HEK293T (cell line): ENCODE data around the gene L1CAM.

Experiments
- CTCF ChIA-PET: fragments of 350-600 bp; formaldehyde crosslinking; extraction: SDS; loops from one replicate; lab custom pipeline; 2021; ENCODE audit warnings: antibody characterized with exemption, inconsistent platforms; lab: Yijun Ruan, JAX
- POLR2A ChIA-PET: fragments of 350-600 bp; formaldehyde crosslinking; extraction: SDS; loops from one replicate; lab custom pipeline; 2020; ENCODE audit warnings: antibody characterized with exemption, inconsistent platforms; lab: Yijun Ruan, JAX
- DNase-seq: peaks from one replicate; pipeline ENCODE4 v3.0.0; 2012; ENCODE audit warnings: mixed read lengths; ENCODE audit errors: extremely low spot score
- ARNT ChIP-seq: fragments of 450-650 bp; IDR thresholded peaks from 2 replicates; pipeline ENCODE4 v1.6.1; 2017; ENCODE audit warnings: mild to moderate bottlenecking
- BHLHE40 ChIP-seq: fragments of 450-650 bp; IDR thresholded peaks from 2 replicates; pipeline ENCODE4 v1.6.1; 2016; ENCODE audit warnings: mild to moderate bottlenecking, moderate library complexity, borderline replicate concordance
- CTBP1 ChIP-seq: fragments of 450-650 bp; IDR thresholded peaks from 2 replicates; pipeline ENCODE4 v1.6.1; 2016; ENCODE audit warnings: borderline replicate concordance
- ELF4 ChIP-seq: fragments of 450-650 bp; IDR thresholded peaks from 2 replicates; pipeline ENCODE4 v1.6.1; 2017; ENCODE audit warnings: antibody characterized with exemption
- FOXA1 ChIP-seq: fragments of 450-650 bp; IDR thresholded peaks from 2 replicates; pipeline ENCODE4 v1.6.1; 2016; ENCODE audit warnings: mild to moderate bottlenecking
- FOXK2 ChIP-seq: fragments of 450-650 bp; IDR thresholded peaks from 2 replicates; pipeline ENCODE4 v1.6.1; 2016; ENCODE audit warnings: mild to moderate bottlenecking
- FOXM1 ChIP-seq: fragments of 450-650 bp; IDR thresholded peaks from 2 replicates; pipeline ENCODE4 v1.6.1; 2017; ENCODE audit warnings: mild to moderate bottlenecking, borderline replicate concordance
- HDGF ChIP-seq: fragments of 450-650 bp; IDR thresholded peaks from 2 replicates; pipeline ENCODE4 v1.6.1; 2017; ENCODE audit warnings: antibody characterized with exemption, borderline replicate concordance
- L3MBTL2 ChIP-seq: fragments of 450-650 bp; conservative IDR thresholded peaks from 2 replicates; pipeline ENCODE4 v1.6.1; 2016; ENCODE audit warnings: mild to moderate bottlenecking
- LEF1 ChIP-seq: fragments of 450-650 bp; IDR thresholded peaks from 2 replicates; pipeline ENCODE4 v1.6.1; 2017; ENCODE audit warnings: mild to moderate bottlenecking, borderline replicate concordance
- NFRKB ChIP-seq: fragments of 450-650 bp; IDR thresholded peaks from 2 replicates; pipeline ENCODE4 v1.6.1; 2016; ENCODE audit warnings: mild to moderate bottlenecking, moderate library complexity
- PKNOX1 ChIP-seq: fragments of 450-650 bp; IDR thresholded peaks from 2 replicates; pipeline ENCODE4 v1.6.1; 2016
- SP1 ChIP-seq: fragments of 450-650 bp; IDR thresholded peaks from 2 replicates; pipeline ENCODE4 v1.6.1; 2017
- SUZ12 ChIP-seq: fragments of 450-650 bp; IDR thresholded peaks from 2 replicates; pipeline ENCODE4 v1.6.1; 2016; ENCODE audit warnings: mild to moderate bottlenecking
- TARDBP ChIP-seq: fragments of 450-650 bp; IDR thresholded peaks from 2 replicates; pipeline ENCODE4 v1.6.1; 2016
- ZNF384 ChIP-seq: fragments of 450-650 bp; IDR thresholded peaks from 2 replicates; pipeline ENCODE4 v1.6.1; 2016

L1CAM gene

GRCh38 chrX:153909024-153909979, 23.3 kb upstream of the L1CAM start:
- ChIA-PET CTCF (interaction anchor here (0.6 to 5.9 kb wide), 2 partner anchors 13 to 165 kb away, joined by 3 to 42 read pairs; no protein-coding TSS in a partner anchor), POLR2A (interaction anchor here (1.2 to 1.5 kb wide), 2 partner anchors 14 kb away, joined by 3 to 4 read pairs; no protein-coding TSS in a partner anchor)
- peak; percentile 44 for DNase-seq
- TF ChIP-seq FOXK2 (no peak), ELF4 (no peak), HDGF (no peak), SUZ12 (no peak), ZNF384 (no peak), NFRKB (no peak), ARNT (no peak), L3MBTL2 (no peak)

DNA sequence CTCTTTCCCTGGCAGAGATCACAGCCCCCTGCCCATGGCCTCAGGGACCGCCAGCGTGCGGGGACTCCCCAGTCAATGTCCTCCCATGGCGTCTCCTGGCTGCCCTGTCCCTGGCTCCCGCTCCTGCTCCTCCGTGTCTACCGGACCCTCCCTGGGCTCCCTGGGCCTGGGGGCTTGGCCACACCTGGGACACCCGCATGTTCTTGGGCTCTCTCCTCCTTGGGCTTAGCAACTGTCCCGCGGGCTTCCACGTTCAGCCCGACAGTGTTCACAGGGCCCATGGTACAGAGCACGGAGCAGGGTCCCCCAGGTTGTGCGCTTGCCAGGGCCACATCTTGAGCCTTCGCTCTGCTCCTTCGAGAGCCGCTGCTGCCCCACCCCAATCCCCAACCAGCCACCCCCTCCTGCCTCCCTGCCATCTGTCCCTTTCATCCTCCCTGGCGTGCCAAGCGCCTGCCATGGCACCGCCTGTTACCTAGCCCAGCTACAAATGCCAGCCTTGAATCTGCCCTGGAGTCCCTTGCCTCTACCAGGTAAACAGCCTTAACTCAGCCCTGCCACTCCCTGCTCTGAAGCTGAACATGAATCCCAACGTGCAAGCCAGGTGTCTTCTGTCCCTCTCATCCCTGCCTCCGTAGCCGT, 22.4 kb upstream of the L1CAM start:
- ChIA-PET POLR2A (interaction anchor here (1.2 to 1.4 kb wide), 2 partner anchors 15 to 19 kb away, joined by 3 to 4 read pairs; no protein-coding TSS in a partner anchor), CTCF (interaction anchor here (0.6 to 5.9 kb wide), 3 partner anchors 14 to 164 kb away, joined by 3 to 42 read pairs (median 3); no protein-coding TSS in a partner anchor)
- TF ChIP-seq FOXA1 (no peak), SUZ12 (no peak), TARDBP (no peak), FOXK2 (no peak), CTBP1 (no peak), LEF1 (no peak), FOXM1 (no peak), NFRKB (no peak), ARNT (no peak)
- no peak for DNase-seq

DNA sequence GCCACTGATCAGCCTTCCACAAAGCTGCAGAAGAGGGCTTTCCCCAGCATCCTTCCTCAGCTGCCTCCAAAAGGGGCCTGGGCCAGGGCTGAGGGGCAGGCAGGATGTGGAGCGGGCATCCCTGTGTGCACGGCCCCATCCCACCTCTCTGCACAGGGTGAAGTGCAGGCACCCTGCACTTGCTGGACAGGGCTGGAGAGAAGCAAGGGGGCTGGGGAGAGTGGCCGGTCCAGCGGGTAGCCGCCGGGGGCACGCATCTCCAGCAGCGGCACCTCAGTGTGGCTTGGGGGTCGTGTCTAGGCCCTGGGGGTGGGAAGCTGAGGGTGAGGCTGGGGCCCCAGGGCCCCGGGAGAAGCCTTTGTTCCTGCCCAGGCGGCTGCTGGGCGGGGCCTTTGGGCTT, 21.5 kb upstream of the L1CAM start:
- POLR2A ChIA-PET = interaction anchor here (0.9 to 1.4 kb wide), 3 partner anchors 17 to 113 kb away, joined by 3 to 4 read pairs (median 4); partner anchors contain the start of genes IDH3G and SSR4
- DNase-seq = no peak
- CTCF ChIA-PET = interaction anchor here (0.7 to 1.0 kb wide), 2 partner anchors 20 to 29 kb away, joined by 3 read pairs; no protein-coding TSS in a partner anchor
- TF ChIP-seq BHLHE40 = no peak
- no peak for TF ChIP-seq L3MBTL2
- no peak for TF ChIP-seq FOXA1
- no peak for TF ChIP-seq PKNOX1
- TF ChIP-seq ARNT = no peak
- no peak for TF ChIP-seq NFRKB
- no peak for TF ChIP-seq ELF4
- no peak for TF ChIP-seq FOXK2
- TF ChIP-seq FOXM1 = no peak

GRCh38 chrX:153906126-153906917, 20.3 kb upstream of the L1CAM start:
- POLR2A ChIA-PET = interaction anchor here (1.2 kb wide), 1 partner anchor 112 kb away, joined by 4 read pairs; the partner anchor contains the start of genes IDH3G and SSR4
- DNase-seq = no peak
- no peak for TF ChIP-seq HDGF
- TF ChIP-seq FOXK2 = no peak
- TF ChIP-seq NFRKB = no peak
- TF ChIP-seq ARNT = no peak
- TF ChIP-seq SUZ12 = no peak
- no peak for TF ChIP-seq SP1
- TF ChIP-seq ZNF384 = no peak
- TF ChIP-seq CTBP1 = no peak
- CTCF ChIA-PET = interaction anchor here (1.0 kb wide), 1 partner anchor 21 kb away, joined by 3 read pairs; no protein-coding TSS in a partner anchor

DNA sequence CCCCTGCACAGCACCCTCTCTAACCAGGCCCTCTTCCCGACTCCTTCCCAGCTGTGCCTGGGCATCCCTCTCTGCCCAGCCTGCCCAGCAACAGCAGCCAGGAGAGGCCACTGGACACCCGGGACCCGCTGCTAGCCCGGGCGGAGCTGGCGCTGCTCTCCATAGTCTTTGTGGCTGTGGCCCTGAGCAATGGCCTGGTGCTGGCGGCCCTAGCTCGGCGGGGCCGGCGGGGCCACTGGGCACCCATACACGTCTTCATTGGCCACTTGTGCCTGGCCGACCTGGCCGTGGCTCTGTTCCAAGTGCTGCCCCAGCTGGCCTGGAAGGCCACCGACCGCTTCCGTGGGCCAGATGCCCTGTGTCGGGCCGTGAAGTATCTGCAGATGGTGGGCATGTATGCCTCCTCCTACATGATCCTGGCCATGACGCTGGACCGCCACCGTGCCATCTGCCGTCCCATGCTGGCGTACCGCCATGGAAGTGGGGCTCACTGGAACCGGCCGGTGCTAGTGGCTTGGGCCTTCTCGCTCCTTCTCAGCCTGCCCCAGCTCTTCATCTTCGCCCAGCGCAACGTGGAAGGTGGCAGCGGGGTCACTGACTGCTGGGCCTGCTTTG, 19.6 kb upstream of the L1CAM start:
- CTCF ChIA-PET = no interaction called here
- DNase-seq = no peak
- POLR2A ChIA-PET = no interaction called here
- no peak for TF ChIP-seq BHLHE40
- TF ChIP-seq CTBP1 = no peak
- no peak for TF ChIP-seq PKNOX1
- no peak for TF ChIP-seq NFRKB
- no peak for TF ChIP-seq HDGF
- TF ChIP-seq ELF4 = no peak
- no peak for TF ChIP-seq ZNF384
- no peak for TF ChIP-seq FOXA1
- no peak for TF ChIP-seq FOXK2
- TF ChIP-seq SP1 = no peak
- TF ChIP-seq FOXM1 = no peak
- no peak for TF ChIP-seq SUZ12
- no peak for TF ChIP-seq LEF1
- no peak for TF ChIP-seq L3MBTL2
- TF ChIP-seq TARDBP = no peak
